ENCODE measurements around the gene REXO1.

REXO1 gene

DNA sequence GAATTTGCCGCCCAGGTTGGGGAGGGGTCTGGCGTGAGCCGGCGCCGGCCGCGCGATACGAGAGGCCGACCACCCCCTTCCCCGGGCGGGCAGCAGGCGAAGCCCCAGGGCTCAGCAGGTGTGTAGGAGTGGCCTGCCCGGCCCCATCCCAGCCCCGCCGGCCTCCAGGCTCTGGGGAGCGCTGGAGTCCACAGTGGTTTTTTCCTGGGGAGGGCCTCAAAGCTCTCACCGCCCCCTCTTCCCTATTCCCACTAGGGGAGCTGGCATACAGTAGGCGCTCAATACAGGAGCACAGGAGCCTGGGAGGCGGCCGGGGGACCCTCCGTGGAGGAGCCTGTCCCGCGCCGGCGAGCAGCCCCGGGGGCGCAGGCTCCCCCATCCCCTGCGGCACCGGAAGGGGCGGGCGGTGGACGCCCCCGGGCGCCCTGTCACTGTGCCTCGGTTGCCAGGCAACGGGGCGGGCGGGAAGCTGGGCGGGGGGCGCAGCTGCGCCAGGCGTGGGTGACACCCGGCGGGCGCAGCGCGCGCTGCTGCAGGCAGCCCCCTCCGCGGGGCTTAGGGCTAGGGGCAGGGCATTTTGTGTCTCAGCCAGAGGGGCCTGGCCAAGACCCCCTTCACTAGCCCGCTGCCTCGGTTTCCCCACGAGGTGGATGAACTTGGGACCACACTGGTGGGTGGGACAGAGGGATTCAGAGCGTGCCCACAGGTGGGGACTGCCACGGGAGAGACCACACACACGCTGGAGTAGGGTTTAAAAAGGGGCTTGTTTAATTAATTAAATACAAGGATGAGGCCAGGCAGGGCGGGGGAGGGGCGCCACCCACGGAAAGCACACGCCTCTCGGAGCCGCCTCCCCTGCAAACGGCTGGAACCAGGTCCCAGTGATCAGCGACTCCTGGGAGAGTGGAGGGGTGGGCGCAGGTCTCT lies 3.6 kb upstream of the REXO1 start:
- no peak for DNase-seq (ENCODE audit: low read depth in 2 of 3, low spot score in 2 of 3)

DNA sequence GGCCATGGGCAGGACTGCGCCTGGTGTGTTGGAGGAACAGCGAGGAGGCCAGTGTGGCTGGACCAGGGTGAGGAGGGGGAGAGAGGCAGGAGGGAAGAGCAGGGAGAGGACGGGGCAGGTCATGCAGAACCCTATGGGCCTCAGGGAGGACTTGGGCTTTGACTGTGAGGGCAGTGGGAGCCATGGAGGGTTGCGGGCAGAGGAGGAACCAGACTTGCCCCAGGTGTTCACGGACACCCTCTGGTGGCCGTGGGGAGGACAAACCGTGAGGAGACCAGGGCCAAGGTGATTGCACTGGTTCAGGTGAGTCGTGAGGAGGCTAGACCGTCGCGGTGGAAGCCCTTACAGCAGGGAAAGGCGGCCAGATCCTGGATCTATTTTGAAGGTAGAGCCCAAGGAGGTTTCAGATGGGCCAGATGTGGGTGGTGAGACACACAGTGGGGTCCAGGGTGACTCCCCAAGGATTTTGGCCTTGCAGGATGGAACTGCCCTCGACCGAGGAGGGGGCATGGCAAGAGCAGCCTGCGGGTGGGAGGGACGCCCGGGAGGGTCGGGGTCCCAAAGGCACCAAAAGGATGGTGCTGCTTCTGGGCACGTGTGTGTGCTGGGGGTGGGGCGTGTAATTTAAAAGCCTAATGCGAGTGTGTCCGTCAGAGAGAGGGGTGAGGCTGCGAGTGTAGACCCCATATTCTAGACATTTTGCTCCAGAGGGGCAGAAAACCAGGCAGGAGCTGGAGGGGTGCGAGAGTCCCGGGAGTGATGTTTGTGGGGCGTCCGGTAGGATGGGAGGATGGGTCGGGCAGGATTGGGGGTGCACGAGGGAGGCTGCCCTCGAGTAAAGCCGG lies 2.7 kb upstream of the REXO1 start:
- no peak for DNase-seq (ENCODE audit: low read depth in 2 of 3, low spot score in 2 of 3)

DNA sequence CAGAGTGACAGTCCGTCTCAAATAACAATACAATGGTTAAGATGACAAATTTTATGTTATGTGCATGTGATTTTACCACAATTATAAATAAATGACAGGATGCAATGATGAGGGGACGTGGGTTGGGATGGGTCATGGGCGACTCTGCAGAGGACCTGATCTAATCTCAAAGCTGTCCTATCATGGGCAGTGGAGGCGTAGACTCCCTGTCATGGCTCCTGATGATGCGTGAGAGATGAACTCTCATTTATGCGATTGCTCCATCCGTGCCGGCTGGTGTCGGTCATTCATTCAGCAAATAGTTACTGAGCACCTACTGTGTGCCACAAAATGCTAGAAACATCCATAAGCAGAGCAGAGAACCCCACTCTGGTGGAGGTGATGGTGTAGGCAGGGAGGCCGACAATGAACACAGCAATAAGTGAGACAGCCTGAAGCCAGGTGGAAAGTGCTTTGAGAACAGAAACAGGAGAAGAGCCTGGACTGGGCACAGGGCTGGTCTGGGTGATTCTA lies 1.7 kb upstream of the REXO1 start:
- no peak for DNase-seq (ENCODE audit: low read depth in 2 of 3, low spot score in 2 of 3)

DNA sequence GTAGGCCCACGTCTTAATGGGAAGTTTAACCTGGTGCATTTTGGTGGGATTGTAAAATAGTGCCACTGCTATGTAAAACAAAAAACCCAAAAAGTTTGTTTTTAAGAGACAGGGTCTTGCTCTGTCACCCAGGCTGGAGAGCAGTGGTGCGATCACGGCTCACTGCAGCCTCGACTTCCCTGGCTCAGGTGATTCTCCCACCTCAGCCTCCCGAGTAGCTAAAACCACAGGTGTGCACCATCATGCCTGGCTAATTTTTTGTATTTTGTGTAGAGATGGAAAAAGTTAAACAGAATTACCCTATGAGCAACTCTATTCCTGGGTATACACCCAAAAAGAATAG lies 820 bp upstream of the REXO1 start:
- DNase-seq (ENCODE audit: low read depth in 2 of 3, low spot score in 2 of 3) = no peak

DNA sequence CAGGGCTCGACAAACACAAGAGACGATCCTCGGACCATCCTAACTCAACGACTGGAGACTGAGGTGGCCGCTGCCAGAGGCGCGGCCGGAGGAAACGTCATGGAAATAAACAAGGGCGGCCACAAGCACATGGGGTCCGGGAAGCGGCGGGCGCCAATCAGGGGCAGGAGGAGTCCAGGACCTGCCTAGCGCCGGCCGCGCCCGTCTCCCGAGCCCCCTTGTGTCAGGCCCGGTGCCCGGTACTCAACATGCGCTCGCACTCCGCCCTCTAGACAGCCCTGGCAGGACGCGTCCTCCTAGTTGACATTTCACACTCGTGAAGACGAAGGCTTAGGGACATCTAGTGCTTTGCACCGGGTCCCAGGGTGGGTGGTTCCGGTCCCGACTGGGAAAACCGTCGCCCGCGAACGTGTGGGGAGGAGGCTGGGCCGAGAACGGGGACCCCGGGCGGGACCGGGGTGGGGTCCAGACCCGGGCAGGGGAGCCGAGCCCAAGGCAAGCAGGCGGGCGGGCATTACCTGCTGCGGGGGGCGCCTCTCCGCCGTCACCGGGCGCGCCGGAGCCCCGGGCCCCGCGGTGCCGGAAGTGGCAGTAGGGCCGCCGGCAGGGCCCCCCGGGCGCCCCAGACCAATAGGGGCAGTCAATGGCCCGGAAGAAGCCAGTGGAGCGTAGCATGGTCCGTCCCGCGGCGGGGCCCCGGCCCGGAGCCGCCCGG lies 442 bp downstream of the REXO1 start:
- DNase-seq (ENCODE audit: low read depth in 2 of 3, low spot score in 2 of 3) = no peak

DNA sequence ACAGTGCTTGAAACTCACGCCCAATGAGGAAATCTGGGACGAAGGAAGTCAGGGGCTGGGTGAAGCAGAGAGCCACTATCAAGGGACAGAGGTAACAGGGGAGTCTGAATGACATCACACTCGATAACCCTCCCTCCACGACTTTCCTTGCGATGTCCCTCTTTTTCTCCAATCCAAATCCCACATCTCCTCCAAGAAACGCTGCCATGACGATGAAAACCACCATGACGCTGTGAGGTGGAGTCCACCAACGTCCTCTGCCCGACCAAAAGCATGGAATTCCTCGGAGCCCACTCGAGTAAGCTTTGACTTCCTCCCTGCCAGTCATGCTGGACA lies 967 bp downstream of the REXO1 start:
- no peak for DNase-seq (ENCODE audit: low read depth in 2 of 3, low spot score in 2 of 3)

DNA sequence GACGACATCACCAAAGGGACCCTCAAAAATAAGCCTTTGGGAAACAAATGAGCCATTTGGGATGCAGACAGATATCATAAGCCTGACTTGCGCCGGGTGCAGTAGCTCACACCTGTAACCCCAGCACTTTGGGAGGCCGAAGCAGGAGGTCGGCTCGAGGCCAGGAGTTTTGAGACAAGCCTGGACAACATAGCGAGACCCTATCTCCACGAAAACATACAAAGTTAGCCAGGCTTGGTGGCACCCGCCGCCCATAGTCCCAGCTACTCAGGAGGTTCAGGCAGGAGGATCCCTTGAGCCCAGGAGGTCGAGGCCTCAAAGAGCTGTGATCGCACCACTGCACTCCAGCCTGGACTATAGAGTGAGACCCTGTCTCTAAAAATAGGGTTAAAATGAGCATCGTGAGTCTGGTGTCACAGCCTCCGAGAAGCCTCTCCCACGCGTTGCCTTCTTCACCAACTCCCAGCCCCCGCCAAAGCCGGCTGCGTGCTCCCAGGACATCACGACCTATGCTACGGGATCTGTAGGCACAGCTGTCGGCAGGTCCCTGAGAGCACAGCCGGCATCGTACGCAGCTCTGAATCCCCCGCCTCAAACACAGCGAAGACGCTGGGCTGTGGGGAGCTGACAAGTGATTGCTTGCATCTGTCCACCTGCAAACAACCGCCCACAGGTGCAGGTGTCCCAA lies 1.6 kb downstream of the REXO1 start:
- DNase-seq (ENCODE audit: low read depth in 2 of 3, low spot score in 2 of 3) = no peak

DNA sequence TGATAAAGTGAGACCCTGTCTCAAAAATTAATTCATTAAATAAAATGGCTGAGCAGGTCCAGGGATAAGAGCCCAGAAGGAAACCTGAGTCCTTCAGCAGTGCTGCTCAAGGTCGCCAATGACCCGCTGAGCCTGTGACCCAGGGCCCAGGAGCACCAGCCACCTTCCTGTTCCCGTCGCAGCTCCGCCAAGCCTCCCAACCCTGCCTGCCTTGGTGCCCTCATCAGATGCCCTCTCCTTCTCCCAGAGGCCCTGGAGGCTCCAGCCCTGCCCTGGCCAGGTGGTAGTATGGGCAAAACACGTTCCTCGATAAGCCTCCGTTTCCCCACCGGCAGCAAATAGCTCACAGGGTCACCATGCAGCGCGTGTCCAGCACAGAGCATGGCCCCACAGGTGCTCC lies 2.6 kb downstream of the REXO1 start:
- DNase-seq (ENCODE audit: low read depth in 2 of 3, low spot score in 2 of 3) = no peak

DNA sequence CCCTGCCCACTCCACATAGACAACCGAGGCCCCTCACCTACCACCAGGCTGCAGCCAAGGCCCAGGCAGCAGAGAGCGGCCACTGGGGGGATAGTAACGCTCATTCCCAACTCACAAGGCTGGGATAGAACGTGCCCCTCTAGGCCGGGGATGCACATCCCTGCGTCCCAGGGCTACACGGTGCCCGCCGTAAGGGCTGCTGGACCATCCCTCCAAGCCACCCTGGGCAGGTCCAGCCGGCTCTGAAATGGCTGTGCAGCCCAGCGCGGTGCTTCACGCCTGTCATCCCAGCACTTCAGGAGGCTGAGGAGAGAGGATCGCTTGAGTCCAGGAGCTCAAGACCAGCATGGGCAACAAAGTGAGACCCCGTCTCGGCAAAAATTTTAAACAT lies 3.2 kb downstream of the REXO1 start:
- DNase-seq (ENCODE audit: low read depth in 2 of 3, low spot score in 2 of 3) = no peak

DNA sequence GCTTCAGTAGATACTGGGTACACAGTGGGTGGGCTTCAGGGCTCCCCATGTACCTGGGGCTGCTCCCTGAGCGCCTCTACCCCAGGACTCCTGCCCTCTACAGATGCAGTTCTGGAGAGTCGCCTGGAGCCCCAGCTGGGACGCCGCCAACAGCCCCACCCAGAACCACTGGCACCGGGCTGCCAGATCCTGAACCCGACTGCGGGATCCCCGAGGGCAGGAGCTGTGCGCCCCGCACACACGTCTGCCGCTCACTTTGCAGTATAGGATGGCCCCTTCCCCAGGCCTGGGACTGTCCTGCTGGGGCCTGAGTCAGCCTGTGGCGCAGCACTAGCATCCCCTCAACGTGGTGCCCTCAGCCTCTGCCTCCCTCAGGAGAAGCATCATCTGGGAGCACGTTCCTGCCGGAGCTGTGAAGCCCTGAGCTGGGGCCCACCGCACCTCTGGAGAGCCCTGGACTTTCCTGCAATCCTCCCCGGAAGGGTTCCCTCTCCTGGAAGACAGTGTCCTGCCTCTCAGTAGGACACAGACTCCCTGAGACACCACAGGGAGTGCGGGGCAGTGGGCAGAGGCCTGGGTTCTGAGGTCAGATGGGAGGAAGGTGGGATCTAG lies 3.7 kb downstream of the REXO1 start:
- DNase-seq (ENCODE audit: low read depth in 2 of 3, low spot score in 2 of 3) = no peak

DNA sequence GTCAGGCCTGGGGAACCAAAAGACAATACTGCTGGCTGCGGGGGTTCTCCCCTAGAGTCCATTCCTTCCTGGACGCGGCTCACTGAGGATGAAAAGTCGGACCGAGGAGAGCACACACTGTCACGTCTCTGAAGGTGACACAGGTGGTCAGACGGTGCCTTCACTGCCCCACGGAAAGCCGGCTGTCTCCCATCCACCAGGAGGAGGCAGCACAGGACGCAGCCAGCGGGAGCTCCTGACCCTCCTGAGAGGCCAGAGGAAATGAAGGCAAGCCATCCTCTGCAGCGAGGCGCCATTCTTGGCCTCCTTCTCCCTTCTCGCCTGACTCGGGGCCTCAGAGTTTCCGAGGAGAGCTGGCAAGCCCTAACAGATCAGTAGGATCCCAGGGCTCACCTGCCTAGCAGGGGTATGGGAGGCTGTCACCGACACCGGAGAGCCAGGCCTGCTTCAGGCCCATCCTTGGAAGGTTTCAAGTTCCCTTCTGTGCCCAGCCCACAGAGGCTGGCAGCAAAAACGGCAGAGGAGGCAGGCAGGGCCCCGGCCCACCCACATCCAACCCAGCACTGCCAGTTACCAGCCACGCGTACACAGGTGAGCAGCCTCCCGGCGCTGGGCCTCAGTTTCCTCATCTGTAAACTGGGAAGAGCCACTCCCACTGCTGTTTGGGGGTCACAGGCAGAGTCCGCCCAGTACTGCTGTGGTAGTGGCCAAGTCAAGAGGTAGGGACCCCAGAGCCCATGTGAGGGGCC lies 4.5 kb downstream of the REXO1 start:
- DNase-seq (ENCODE audit: low read depth in 2 of 3, low spot score in 2 of 3) = no peak

DNA sequence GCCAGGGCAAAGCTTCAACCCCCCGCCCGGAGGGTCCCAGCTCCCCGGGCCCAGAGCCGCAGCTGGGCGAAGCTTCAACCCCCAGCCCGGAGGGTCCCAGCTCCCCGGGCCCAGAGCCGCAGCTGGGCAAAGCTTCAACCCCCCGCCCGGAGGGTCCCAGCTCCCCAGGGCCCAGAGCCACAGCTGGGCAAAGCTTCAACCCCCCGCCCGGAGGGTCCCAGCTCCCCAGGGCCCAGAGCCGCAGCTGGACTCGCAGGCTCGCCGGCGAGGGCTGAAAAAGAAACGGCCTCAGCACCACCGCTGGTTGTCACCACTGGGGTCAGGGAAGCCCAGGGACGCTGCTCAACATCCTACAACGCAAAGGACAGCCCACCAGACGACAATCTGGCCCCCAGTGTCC lies 5.2 kb downstream of the REXO1 start:
- no peak for DNase-seq (ENCODE audit: low read depth in 2 of 3, low spot score in 2 of 3)

DNA sequence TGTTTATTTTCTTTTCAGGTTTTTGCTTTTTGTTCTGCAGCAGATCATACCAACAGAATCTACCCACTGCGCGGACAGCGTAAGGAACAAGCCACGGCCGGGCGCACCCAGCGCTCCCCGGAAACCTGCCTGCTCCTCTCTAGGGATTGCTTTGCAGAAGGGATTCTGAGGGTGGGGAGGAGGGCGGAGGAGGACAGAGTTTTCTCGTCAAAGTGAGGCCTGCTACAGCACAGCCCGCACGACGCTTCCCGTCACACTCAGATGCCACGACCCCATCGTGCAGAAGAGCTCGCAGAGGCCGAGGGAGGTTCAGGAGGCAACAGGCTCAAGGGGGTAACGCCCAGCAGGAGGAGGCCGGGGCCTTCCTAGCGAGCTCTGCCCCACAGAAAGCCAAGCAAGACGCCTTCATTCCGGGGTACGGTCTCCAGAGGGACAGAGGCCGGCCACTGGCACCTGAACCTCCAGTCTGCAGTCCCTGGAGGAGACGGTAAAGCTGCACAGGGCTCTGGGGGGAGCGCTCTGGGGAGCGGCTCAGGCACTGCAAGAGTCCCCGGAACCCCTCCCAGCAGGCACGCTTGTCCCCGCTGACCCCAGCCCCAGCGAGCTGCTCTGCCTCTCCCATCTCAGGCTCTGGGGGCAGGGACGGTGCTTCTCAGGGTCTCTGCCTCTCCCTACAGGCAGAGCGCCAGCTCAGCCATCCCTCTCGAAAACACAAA lies 6.9 kb downstream of the REXO1 start:
- no peak for DNase-seq (ENCODE audit: low read depth in 2 of 3, low spot score in 2 of 3)

DNA sequence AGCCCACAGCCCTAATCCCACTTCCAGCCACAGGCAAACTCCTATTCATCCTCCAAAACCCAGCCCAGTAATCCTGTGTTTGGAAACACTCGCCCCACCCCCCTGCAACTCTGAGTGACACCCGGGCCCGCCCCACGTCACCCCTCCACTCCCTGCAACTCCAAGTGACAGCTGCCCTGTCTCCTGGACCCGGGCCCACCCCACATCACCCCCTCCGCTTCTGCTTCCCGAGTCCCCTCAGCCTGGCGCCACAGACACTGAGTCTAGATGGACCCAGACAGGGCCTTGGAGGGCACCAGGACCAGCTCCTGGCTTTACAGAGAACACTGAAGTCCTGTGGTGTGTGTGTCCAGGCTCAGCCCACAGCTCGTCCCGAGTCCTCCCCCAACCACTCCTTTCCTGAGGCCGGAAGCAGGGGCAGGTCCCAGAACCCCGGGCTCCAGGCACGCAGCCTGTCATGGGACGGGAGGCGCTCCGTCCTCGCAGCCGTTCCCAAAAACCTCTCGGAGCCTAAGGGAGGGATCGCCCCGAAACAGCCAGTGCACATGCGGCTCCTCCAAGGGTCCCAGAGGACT lies 7.7 kb downstream of the REXO1 start:
- no peak for DNase-seq (ENCODE audit: low read depth in 2 of 3, low spot score in 2 of 3)

DNA sequence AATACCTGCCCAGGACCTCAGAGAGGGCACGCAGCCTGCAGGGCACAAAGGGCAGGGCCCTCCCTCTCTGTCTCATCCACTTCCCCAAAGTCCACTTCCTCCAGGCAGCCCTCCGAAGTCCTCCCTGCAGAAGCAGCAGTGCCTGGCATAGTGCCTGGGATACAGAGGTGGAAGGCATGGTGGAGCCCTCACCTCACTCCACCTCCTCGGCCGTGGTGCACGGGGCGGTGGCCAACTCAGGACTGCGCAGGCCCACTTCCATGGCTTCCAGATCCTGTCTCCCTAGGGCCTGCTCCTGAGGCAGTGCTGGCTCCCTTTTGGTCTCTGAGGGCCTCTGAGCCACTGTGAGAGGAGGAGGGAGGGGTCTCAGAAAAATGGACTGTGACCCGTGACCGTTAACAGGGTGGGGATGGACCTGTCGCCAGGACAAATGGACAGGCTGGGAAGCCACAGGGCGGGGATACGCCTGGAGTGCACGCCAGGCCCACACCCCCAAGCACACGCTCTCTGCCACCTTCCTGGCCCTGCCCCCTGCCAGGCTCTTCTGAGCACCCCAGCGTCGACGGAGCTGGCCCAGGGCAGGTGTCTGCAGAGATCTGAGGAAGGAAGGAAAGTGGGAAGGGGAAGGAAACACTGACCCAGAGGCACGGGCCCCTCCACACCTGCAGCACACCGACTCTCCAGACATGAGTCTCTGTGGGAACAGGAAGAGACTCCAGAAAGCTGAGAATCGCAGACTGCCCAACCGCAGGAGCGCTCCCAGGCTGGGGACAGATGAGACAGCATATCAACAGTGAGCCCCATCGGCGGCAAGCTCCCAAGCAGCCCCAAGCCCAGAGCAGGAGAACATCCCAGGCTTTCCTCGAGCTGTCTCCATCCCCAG lies 8.4 kb downstream of the REXO1 start:
- no peak for DNase-seq (ENCODE audit: low read depth in 2 of 3, low spot score in 2 of 3)

DNA sequence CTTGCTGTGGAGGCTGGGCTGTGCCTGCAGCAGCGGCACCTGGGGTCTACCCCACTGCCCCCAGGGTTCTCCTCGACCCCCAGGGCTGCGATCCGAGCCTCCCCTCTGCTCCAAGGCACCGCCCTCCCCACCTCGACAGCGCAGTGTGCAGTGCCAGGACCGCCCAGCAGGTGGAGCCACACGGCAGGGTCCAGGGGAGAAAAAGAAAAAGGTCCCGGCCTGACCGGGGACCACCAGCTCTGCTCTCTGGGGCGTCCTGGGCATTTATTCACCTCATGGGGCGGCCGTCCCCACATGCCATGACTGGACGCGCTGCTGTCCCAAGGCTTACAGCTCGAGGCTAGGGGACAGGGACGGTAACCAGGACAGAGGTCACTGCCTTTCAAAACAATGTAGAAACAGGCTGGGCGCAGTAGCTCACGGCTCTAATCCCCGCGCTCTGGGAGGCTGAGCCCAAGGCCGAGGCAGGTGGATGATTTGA lies 10.6 kb downstream of the REXO1 start:
- peak in 2 of 3 experiments; percentile 57 to 69 for DNase-seq (ENCODE audit: low read depth in 2 of 3, low spot score in 2 of 3)

DNA sequence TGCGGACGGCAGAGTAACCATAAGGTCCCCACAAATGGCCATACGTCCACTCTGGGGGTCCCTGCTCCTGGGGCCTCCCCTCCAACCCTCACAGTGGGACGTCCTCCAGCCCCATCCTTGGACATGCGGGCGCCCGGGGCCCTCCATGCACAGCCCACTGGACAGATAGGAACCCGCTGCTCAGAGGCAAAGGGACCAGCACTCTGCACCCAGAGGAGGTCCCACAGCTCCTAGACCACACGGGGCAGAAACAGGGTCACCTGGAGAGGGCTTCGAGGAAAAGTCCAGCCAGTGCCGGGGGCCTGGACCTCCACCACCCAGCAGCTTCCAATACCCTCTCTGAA lies 11.1 kb downstream of the REXO1 start:
- no peak for DNase-seq (ENCODE audit: low read depth in 2 of 3, low spot score in 2 of 3)
